ENCODE results near the gene PCDHB3. TPM values are rescaled to one million over a fixed set of nuclear protein-coding genes. Genes with fewer than 3 reads are reported as not detected.

Gene PCDHB3
- total and polyA plus RNA-seq, 2 experiments from 2014 or later: 5.2 to 15.3 TPM

DNA sequence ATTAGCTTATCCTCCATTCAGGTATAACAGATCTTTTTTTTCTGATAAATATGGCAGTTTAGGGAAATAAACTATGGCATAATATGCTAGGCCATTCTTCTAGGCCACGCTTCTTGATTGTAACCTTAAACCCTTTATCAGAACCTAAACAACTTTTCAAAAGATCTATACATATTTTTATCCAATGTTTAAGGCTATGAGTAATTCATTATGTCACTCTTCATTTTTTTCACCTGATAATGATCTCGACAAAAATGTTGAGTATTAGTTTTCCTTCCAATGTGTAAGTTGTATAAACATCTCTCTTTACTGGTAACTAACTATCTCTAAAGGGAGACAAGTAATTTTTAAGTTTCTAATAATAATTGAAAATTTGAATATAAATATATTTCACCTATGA is 19.0 kb downstream of the PCDHB3 start:
- H3K36me3 Mint-ChIP-seq (ENCODE audit: low read depth): peaks cover 25% of the 10 kb centered on the region
- TF ChIP-seq, protein P1, sequence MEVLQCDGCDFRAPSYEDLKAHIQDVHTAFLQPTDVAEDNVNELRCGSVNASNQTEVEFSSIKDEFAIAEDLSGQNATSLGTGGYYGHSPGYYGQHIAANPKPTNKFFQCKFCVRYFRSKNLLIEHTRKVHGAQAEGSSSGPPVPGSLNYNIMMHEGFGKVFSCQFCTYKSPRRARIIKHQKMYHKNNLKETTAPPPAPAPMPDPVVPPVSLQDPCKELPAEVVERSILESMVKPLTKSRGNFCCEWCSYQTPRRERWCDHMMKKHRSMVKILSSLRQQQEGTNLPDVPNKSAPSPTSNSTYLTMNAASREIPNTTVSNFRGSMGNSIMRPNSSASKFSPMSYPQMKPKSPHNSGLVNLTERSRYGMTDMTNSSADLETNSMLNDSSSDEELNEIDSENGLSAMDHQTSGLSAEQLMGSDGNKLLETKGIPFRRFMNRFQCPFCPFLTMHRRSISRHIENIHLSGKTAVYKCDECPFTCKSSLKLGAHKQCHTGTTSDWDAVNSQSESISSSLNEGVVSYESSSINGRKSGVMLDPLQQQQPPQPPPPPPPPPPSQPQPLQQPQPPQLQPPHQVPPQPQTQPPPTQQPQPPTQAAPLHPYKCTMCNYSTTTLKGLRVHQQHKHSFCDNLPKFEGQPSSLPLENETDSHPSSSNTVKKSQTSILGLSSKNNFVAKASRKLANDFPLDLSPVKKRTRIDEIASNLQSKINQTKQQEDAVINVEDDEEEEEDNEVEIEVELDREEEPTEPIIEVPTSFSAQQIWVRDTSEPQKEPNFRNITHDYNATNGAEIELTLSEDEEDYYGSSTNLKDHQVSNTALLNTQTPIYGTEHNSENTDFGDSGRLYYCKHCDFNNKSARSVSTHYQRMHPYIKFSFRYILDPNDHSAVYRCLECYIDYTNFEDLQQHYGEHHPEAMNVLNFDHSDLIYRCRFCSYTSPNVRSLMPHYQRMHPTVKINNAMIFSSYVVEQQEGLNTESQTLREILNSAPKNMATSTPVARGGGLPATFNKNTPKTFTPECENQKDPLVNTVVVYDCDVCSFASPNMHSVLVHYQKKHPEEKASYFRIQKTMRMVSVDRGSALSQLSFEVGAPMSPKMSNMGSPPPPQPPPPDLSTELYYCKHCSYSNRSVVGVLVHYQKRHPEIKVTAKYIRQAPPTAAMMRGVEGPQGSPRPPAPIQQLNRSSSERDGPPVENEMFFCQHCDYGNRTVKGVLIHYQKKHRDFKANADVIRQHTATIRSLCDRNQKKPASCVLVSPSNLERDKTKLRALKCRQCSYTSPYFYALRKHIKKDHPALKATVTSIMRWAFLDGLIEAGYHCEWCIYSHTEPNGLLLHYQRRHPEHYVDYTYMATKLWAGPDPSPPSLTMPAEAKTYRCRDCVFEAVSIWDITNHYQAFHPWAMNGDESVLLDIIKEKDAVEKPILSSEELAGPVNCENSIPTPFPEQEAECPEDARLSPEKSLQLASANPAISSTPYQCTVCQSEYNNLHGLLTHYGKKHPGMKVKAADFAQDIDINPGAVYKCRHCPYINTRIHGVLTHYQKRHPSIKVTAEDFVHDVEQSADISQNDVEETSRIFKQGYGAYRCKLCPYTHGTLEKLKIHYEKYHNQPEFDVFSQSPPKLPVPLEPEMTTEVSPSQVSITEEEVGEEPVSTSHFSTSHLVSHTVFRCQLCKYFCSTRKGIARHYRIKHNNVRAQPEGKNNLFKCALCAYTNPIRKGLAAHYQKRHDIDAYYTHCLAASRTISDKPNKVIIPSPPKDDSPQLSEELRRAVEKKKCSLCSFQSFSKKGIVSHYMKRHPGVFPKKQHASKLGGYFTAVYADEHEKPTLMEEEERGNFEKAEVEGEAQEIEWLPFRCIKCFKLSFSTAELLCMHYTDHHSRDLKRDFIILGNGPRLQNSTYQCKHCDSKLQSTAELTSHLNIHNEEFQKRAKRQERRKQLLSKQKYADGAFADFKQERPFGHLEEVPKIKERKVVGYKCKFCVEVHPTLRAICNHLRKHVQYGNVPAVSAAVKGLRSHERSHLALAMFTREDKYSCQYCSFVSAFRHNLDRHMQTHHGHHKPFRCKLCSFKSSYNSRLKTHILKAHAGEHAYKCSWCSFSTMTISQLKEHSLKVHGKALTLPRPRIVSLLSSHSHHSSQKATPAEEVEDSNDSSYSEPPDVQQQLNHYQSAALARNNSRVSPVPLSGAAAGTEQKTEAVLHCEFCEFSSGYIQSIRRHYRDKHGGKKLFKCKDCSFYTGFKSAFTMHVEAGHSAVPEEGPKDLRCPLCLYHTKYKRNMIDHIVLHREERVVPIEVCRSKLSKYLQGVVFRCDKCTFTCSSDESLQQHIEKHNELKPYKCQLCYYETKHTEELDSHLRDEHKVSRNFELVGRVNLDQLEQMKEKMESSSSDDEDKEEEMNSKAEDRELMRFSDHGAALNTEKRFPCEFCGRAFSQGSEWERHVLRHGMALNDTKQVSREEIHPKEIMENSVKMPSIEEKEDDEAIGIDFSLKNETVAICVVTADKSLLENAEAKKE (CRISPR knock-in tag; IDR thresholded peaks at IDR 0.05): no peak
- TF ChIP-seq CREB1 (CRISPR knock-in tag; IDR thresholded peaks at IDR 0.05; ENCODE audit: low read depth): no peak
- TF ChIP-seq ZNF331 (CRISPR knock-in tag; IDR thresholded peaks at IDR 0.05; ENCODE audit: low read depth): no peak
- TF ChIP-seq STAT1 (IDR thresholded peaks at IDR 0.05; ENCODE audit: unreplicated experiment): no peak
- TF ChIP-seq NANOG (IDR thresholded peaks at IDR 0.05; ENCODE audit: borderline replicate concordance): no peak
- TF ChIP-seq, protein P2, sequence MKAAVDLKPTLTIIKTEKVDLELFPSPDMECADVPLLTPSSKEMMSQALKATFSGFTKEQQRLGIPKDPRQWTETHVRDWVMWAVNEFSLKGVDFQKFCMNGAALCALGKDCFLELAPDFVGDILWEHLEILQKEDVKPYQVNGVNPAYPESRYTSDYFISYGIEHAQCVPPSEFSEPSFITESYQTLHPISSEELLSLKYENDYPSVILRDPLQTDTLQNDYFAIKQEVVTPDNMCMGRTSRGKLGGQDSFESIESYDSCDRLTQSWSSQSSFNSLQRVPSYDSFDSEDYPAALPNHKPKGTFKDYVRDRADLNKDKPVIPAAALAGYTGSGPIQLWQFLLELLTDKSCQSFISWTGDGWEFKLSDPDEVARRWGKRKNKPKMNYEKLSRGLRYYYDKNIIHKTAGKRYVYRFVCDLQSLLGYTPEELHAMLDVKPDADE (IDR thresholded peaks at IDR 0.05): no peak

More for the DNA sequence above, 19.0 kb downstream of the PCDHB3 start:
- no peak overlapping the region for H3K4me3 ChIP-seq
- Mint-ChIP-seq H3K27ac (no peak overlapping the region), H3K9me3 (peaks cover 12% of the 10 kb centered on the region; the same call in 2 of the 3 replicates), H3K4me1 (no peaks in the 10 kb centered on the region), H3K4me3 (no peak overlapping the region), H3K27me3 (ENCODE audit: insufficient read depth, low read depth, poor library complexity) (no peaks in the 10 kb centered on the region)
- H3K27ac ChIP-seq (ENCODE audit: low read depth): no peak overlapping the region
- no peaks in the 10 kb centered on the region for H3F3A ChIP-seq (replicated peaks; ENCODE audit: low read depth)
- no peaks in the 10 kb centered on the region for H3K79me2 ChIP-seq (replicated peaks; ENCODE audit: insufficient read depth)
- no peaks in the 10 kb centered on the region for H4K20me1 ChIP-seq (replicated peaks; ENCODE audit: insufficient read depth)
- no peaks in the 10 kb centered on the region for H3K4me1 ChIP-seq (ENCODE audit: insufficient read depth)
- H3K27me3 ChIP-seq (ENCODE audit: insufficient read depth): no peaks in the 10 kb centered on the region
- H3K36me3 ChIP-seq (ENCODE audit: insufficient read depth): no peaks in the 10 kb centered on the region
- no peaks in the 10 kb centered on the region for H3K9me2 ChIP-seq (ENCODE audit: insufficient read depth)
- ATAC-seq: no peak
- DNase-seq (ENCODE audit: low spot score): no peak
- H3K4me2 ChIP-seq: no peak overlapping the region
- no peak overlapping the region for H2AFZ ChIP-seq
